ENCODE data around the gene SCUBE1.

The SCUBE1 gene

GRCh38 chr22:43213962-43214361, 129.2 kb downstream of the SCUBE1 start:
- in situ Hi-C loops (cut with MboI; ENCODE audit: low pct_unique_long_range_greater_than_20kb, low sequenced_read_pairs, unreplicated experiment): no loop called here
- TF ChIP-seq CTCF (IDR thresholded peaks at IDR 0.05; ENCODE audit: extremely low read depth, insufficient read depth, missing control alignments): no peak
- DNase-seq (ENCODE audit: low spot score): no peak

GRCh38 chr22:43213051-43213450, 130.1 kb downstream of the SCUBE1 start:
- in situ Hi-C loops (cut with MboI; ENCODE audit: low pct_unique_long_range_greater_than_20kb, low sequenced_read_pairs, unreplicated experiment): no loop called here
- DNase-seq (ENCODE audit: low spot score): no peak
- TF ChIP-seq CTCF (IDR thresholded peaks at IDR 0.05; ENCODE audit: extremely low read depth, insufficient read depth, missing control alignments): no peak

GRCh38 chr22:43212434-43212952, 130.7 kb downstream of the SCUBE1 start:
- DNase-seq (ENCODE audit: low spot score): no peak
- in situ Hi-C loops (cut with MboI; ENCODE audit: low pct_unique_long_range_greater_than_20kb, low sequenced_read_pairs, unreplicated experiment): no loop called here

GRCh38 chr22:43211941-43212433, 131.2 kb downstream of the SCUBE1 start:
- in situ Hi-C loops (cut with MboI; ENCODE audit: low pct_unique_long_range_greater_than_20kb, low sequenced_read_pairs, unreplicated experiment): no loop called here
- DNase-seq (ENCODE audit: low spot score): no peak
- no peak for TF ChIP-seq CTCF (IDR thresholded peaks at IDR 0.05; ENCODE audit: extremely low read depth, insufficient read depth, missing control alignments)

More at GRCh38 chr22:43212434-43212952, 130.7 kb downstream of the SCUBE1 start:
- TF ChIP-seq CTCF (IDR thresholded peaks at IDR 0.05; ENCODE audit: extremely low read depth, insufficient read depth, missing control alignments): no peak

GRCh38 chr22:43210631-43211515, 132.3 kb downstream of the SCUBE1 start:
- in situ Hi-C loops (cut with MboI; ENCODE audit: low pct_unique_long_range_greater_than_20kb, low sequenced_read_pairs, unreplicated experiment): no loop called here
- TF ChIP-seq CTCF (IDR thresholded peaks at IDR 0.05; ENCODE audit: extremely low read depth, insufficient read depth, missing control alignments): no peak

GRCh38 chr22:43209971-43210370, 133.2 kb downstream of the SCUBE1 start:
- in situ Hi-C loops (cut with MboI; ENCODE audit: low pct_unique_long_range_greater_than_20kb, low sequenced_read_pairs, unreplicated experiment): no loop called here
- no peak for TF ChIP-seq CTCF (IDR thresholded peaks at IDR 0.05; ENCODE audit: extremely low read depth, insufficient read depth, missing control alignments)
- DNase-seq (ENCODE audit: low spot score): no peak

More at GRCh38 chr22:43210631-43211515, 132.3 kb downstream of the SCUBE1 start:
- no peak for DNase-seq (ENCODE audit: low spot score)

Measured in GM13977 (cell line).